Fibroblast of villous mesenchyme (primary cell): ENCODE measurements around the gene ITM2C. TPM values are rescaled to one million over a fixed set of nuclear protein-coding genes. Genes with fewer than 3 reads are reported as not detected.
A peak's percentile ranks its signal among the peaks of the same experiment; 100 is the strongest.

Experiments used
- DNase-seq: peaks from one replicate; pipeline ENCODE4 v3.0.0-alpha.2; 2010; ENCODE audit warnings: low read depth
- H3K4me3 ChIP-seq: 2 replicates; pipeline ENCODE4 v1.5.1; 2011; ENCODE audit warnings: low read depth, mild to moderate bottlenecking, low read length
- CTCF ChIP-seq: IDR thresholded peaks from 2 replicates; pipeline ENCODE4 v1.5.1; 2012; ENCODE audit warnings: low read depth, mild to moderate bottlenecking, low read length; ENCODE audit not compliant: insufficient read depth
- total RNA-seq: library from RNA; depleted of rRNA; stranded (reverse); fragments of >200 nt; gene quantifications from 2 replicates; pipeline ENCODE4 v1.2.3, GENCODE V29; 2012

ITM2C gene
- total RNA-seq = 37.1 and 58.6 TPM in 2 replicates

GRCh38 chr2:230864605-230865306 is at the start of gene ITM2C:
TSS of gene ITM2C (plus strand) at chr2:230864942. CDS start at chr2:230865026, 84 bp downstream.
- peak within 1 kb of the TSS; percentile 69 for H3K4me3 ChIP-seq
- no peak for TF ChIP-seq CTCF
- peak; percentile 69 for DNase-seq

- no peak for DNase-seq
- no peak for TF ChIP-seq CTCF
- H3K4me3 ChIP-seq = no peak overlapping the region
Observed at GRCh38 chr2:230815088-230815487, 49.7 kb upstream of the ITM2C start.

- no peak for TF ChIP-seq CTCF
- DNase-seq = no peak
- no peak overlapping the region for H3K4me3 ChIP-seq
Observed at GRCh38 chr2:230816735-230817134, 48.0 kb upstream of the ITM2C start.

- TF ChIP-seq CTCF = no peak
- H3K4me3 ChIP-seq = no peak overlapping the region
- no peak for DNase-seq
Observed at GRCh38 chr2:230819433-230819832, 45.3 kb upstream of the ITM2C start.

- no peak overlapping the region for H3K4me3 ChIP-seq
- no peak for TF ChIP-seq CTCF
- DNase-seq = no peak
Observed at GRCh38 chr2:230821261-230821990, 43.3 kb upstream of the ITM2C start.

GRCh38 chr2:230821991-230822520 is 42.7 kb upstream of the ITM2C start:
- no peak for TF ChIP-seq CTCF
- H3K4me3 ChIP-seq = no peak overlapping the region
- no peak for DNase-seq
